BJ (cell line): ENCODE measurements around the gene SSH2. TPM values are rescaled to one million over a fixed set of nuclear protein-coding genes. Genes with fewer than 3 reads are reported as not detected.

Source experiments
- CTCF ChIA-PET: fragments of 350-600 bp; formaldehyde crosslinking; extraction: SDS; loops from one replicate; lab custom pipeline; 2021; ENCODE audit warnings: antibody characterized with exemption, inconsistent platforms; lab: Yijun Ruan, JAX
- POLR2A ChIA-PET: fragments of 300-600 bp; sonication (Branson Sonifier 250); formaldehyde crosslinking; extraction: SDS; loops from one replicate; lab custom pipeline; 2021; ENCODE audit warnings: antibody characterized with exemption; lab: Charles Lee
- DNase-seq: peaks from one replicate; pipeline ENCODE4 v3.0.0-alpha.2; 2011; ENCODE audit warnings: low read depth
- H3K27me3 ChIP-seq: 2 replicates; pipeline ENCODE4 v1.6.0; 2011; ENCODE audit warnings: low read length; ENCODE audit not compliant: control insufficient read depth, insufficient read depth
- H3K36me3 ChIP-seq: 2 replicates; pipeline ENCODE4 v1.5.1; 2011; ENCODE audit warnings: low read length; ENCODE audit not compliant: control insufficient read depth, insufficient read depth
- H3K4me3 ChIP-seq: 2 replicates; pipeline ENCODE4 v1.5.1; 2011; ENCODE audit warnings: low read depth, mild to moderate bottlenecking, control low read depth, low read length
- polyA plus RNA-seq: library from polyadenylated mRNA; depleted of rRNA; stranded (reverse); fragments of >200 nt; gene quantifications from 2 replicates; pipeline ENCODE4 v1.2.3, GENCODE V29; 2011
- TF ChIP-seq, protein P1 (sequence below): IDR thresholded peaks from 2 replicates; pipeline ENCODE4 v1.5.1; 2011; ENCODE audit warnings: low read depth, mild to moderate bottlenecking, control low read depth, inconsistent platforms, low read length, moderate library complexity; ENCODE audit not compliant: insufficient read depth

Gene SSH2
- polyA plus RNA-seq, 1 experiment = 5.7 TPM

DNA sequence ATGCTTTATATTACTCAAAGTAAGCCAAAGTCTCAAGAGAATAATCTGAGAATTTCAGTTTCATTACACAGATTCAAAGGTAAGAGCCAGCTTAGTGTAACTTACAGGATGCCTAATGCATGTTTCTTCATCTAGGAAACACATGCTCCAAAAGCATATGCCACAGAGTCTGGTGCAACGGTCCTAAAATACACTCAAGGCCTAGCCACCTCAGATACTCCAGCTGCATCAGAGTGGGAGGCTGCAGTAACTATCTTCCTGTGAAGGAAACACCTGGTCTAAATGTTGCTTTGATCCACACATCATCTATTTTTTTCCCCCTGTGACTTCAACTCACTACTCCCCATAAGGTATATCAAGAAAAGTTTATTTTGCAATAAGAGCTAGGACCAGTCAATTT lies 255.7 kb downstream of the SSH2 start:
- no peak for DNase-seq
- TF ChIP-seq, protein P1, sequence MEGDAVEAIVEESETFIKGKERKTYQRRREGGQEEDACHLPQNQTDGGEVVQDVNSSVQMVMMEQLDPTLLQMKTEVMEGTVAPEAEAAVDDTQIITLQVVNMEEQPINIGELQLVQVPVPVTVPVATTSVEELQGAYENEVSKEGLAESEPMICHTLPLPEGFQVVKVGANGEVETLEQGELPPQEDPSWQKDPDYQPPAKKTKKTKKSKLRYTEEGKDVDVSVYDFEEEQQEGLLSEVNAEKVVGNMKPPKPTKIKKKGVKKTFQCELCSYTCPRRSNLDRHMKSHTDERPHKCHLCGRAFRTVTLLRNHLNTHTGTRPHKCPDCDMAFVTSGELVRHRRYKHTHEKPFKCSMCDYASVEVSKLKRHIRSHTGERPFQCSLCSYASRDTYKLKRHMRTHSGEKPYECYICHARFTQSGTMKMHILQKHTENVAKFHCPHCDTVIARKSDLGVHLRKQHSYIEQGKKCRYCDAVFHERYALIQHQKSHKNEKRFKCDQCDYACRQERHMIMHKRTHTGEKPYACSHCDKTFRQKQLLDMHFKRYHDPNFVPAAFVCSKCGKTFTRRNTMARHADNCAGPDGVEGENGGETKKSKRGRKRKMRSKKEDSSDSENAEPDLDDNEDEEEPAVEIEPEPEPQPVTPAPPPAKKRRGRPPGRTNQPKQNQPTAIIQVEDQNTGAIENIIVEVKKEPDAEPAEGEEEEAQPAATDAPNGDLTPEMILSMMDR = no peak
- no peak overlapping the region for H3K4me3 ChIP-seq
- POLR2A ChIA-PET = no interaction called here
- CTCF ChIA-PET = interaction anchor here (1.1 kb wide), 1 partner anchor 80 kb away, joined by 3 read pairs; no protein-coding TSS in a partner anchor
- H3K36me3 ChIP-seq = no peaks in the 10 kb centered on the region; the same call in 1 of the 2 replicates
- H3K27me3 ChIP-seq = no peaks in the 10 kb centered on the region

DNA sequence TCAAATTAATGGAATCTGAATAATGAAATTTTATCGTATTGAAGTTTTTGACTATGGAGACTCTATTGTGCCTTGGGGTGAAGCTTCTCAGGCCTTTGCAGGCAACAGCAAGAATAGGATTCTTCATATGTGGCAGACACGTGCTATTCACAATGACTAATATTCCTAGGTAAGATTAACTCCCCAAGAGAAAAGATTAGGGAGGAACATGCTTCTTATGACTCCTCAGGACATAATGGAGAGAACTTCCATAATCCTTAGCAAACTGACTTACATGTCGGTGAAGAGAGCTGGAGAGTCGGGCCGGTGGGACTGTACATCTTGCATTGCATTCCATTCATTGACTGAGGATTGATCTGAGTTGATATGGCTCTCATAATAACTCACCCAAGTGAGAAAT lies 258.4 kb downstream of the SSH2 start:
- TF ChIP-seq, protein P1 = no peak
- POLR2A ChIA-PET = no interaction called here
- CTCF ChIA-PET = interaction anchor here (1.4 kb wide), 1 partner anchor 11 kb away, joined by 3 read pairs; no protein-coding TSS in a partner anchor

DNA sequence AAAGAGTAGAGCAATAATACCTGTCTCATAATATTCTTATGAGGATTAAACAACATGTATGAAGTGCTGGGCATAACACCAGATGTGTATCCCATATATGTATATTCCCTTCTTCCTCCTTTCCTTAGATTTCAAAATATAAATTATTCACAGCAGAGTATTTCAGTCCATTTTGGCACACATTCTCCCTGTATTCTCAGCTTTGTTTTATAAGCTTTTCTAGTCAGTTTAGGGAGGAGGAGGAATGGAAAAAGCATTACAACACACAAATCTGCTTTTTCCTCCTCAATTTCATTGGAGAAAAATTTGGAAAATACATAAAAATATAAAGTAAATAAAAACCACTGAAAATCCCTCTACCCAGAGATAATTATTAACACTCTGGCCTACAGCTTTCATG lies 260.8 kb downstream of the SSH2 start:
- H3K27me3 ChIP-seq = no peaks in the 10 kb centered on the region
- H3K4me3 ChIP-seq = no peak overlapping the region
- TF ChIP-seq, protein P1 = no peak
- no peak for DNase-seq
- POLR2A ChIA-PET = no interaction called here
- H3K36me3 ChIP-seq = no peaks in the 10 kb centered on the region
- CTCF ChIA-PET = interaction anchor here (1.9 kb wide), 1 partner anchor 9 kb away, joined by 4 read pairs; no protein-coding TSS in a partner anchor

More for the DNA sequence above, 258.4 kb downstream of the SSH2 start:
- Histone ChIP-seq H3K36me3 (no peaks in the 10 kb centered on the region), H3K4me3 (no peak overlapping the region), H3K27me3 (no peaks in the 10 kb centered on the region)
- DNase-seq = no peak

DNA sequence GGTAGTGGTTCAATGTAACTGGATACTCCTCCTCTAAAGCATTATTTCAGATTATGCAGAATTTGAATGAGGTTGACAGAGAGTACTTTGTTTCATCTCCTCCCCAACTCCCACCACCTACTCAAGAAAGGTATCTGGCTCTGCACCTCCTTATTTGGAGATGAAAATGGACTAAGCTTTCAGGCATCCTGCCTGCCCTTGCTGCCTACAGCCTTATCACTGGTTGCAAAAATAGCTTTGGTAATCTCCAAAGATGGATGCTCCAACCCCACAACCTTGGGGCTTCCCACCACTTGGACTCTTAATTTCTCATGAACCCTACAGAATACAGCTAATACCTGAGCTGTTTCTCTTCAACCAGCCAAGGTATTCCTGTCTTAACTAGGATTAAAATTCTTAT lies 262.1 kb downstream of the SSH2 start:
- ChIA-PET CTCF (interaction anchor here (0.8 to 1.9 kb wide), 6 partner anchors 10 to 262 kb away, joined by 3 to 9 read pairs (median 4); partner anchors contain the start of gene SSH2), POLR2A (no interaction called here)
- H3K4me3 ChIP-seq = no peak overlapping the region
- no peak for DNase-seq
- TF ChIP-seq, protein P1 = no peak
- H3K27me3 ChIP-seq = no peaks in the 10 kb centered on the region
- H3K36me3 ChIP-seq = no peaks in the 10 kb centered on the region

- TF ChIP-seq, protein P1 = no peak
- Histone ChIP-seq H3K4me3 (no peak overlapping the region), H3K36me3 (no peaks in the 10 kb centered on the region), H3K27me3 (no peaks in the 10 kb centered on the region)
- ChIA-PET POLR2A (no interaction called here), CTCF (interaction anchor here (0.7 to 1.6 kb wide), 2 partner anchors 25 to 26 kb away, joined by 5 to 6 read pairs; no protein-coding TSS in a partner anchor)
- DNase-seq = no peak
These were observed 264.6 kb downstream of the SSH2 start for GRCh38 chr17:29665481-29665810.
